K562 (cell line): Measurements from ENCODE around the gene AMOTL1. TPM values are rescaled to one million over a fixed set of nuclear protein-coding genes. Genes with fewer than 3 reads are reported as not detected.

Experiments
- ATAC-seq: fragments of 200-7000 bp; cut with Tn5 transposase; 3 replicates; pipeline ENCODE4 v1.9.1; 2020; ENCODE audit warnings: moderate library complexity
- BruUV-seq: library from RNA; stranded (reverse); fragments of 400-500 nt; replicated peaks from 2 replicates; lab custom pipeline; 2021; lab: Mats Ljungman, UMichigan
- CTCF ChIA-PET: fragments of 300-600 bp; formaldehyde crosslinking; extraction: SDS; loops from one replicate; lab custom pipeline; 2021; ENCODE audit warnings: low intra/inter-chr PET ratio; lab: Yijun Ruan, JAX
- POLR2A ChIA-PET: fragments of 300-600, 350-650 bp; sonication (Branson Sonifier 250); formaldehyde crosslinking; extraction: SDS; loops from one replicate; lab custom pipeline; 2021; ENCODE audit warnings: antibody characterized with exemption, inconsistent platforms; lab: Yijun Ruan, JAX
- DNase-seq, 4 experiments: peaks; one replicate each; pipeline versions ENCODE4 v3.0.0 to v3.0.0-alpha.2; 2011 to 2018; ENCODE audit warnings: low spot score in 3 of 4, mixed read lengths in 3 of 4; ENCODE audit errors: extremely low read depth in 1 of 4
- FAIRE-seq: peaks from 2 replicates; lab custom pipeline; 2011; peaks lifted over from hg19 to GRCh38; lab: Jason Lieb, UNC
- H2AFZ ChIP-seq: 2 replicates; pipeline ENCODE4 v1.6.0; 2011; ENCODE audit warnings: low read depth, low read length, control low read depth, inconsistent platforms
- H3K27ac ChIP-seq: fragments of 200-600 bp; 3 replicates; pipeline ENCODE4 v1.8.0; 2011; ENCODE audit warnings: low read depth, mild to moderate bottlenecking, control low read depth, inconsistent platforms, low read length, moderate library complexity, mixed read lengths; ENCODE audit errors: extremely low read depth
- H3K27me3 ChIP-seq, 2 experiments: fragments of 300-600 bp in 1 of 2; 2 replicates in 1 of 2; 3 replicates in 1 of 2; pipeline versions ENCODE4 v1.6.0 to v1.8.0; 2011; ENCODE audit warnings: inconsistent platforms in 2 of 2, low read length in 2 of 2, mild to moderate bottlenecking in 1 of 2, mixed read lengths in 1 of 2, moderate library complexity in 1 of 2; ENCODE audit not compliant: control insufficient read depth in 2 of 2, insufficient read depth in 2 of 2
- H3K36me3 ChIP-seq: fragments of 300-600 bp; 3 replicates; pipeline ENCODE4 v1.8.0; 2011; ENCODE audit warnings: mild to moderate bottlenecking, low read length, inconsistent platforms; ENCODE audit not compliant: control insufficient read depth, insufficient read depth
- H3K4me1 ChIP-seq, 2 experiments: fragments of 200-600 bp in 1 of 2; replicated peaks in 1 of 2; 2 replicates in 1 of 2; 3 replicates in 1 of 2; pipeline versions ENCODE4 v1.5.1 to v1.8.0; 2011; ENCODE audit warnings: inconsistent platforms in 2 of 2, low read length in 2 of 2, mild to moderate bottlenecking in 1 of 2, mixed read lengths in 1 of 2, moderate library complexity in 1 of 2; ENCODE audit not compliant: control insufficient read depth in 2 of 2, insufficient read depth in 2 of 2
- H3K4me2 ChIP-seq: 2 replicates; pipeline ENCODE4 v1.6.1; 2011; ENCODE audit warnings: low read length, control low read depth, inconsistent platforms, mixed read lengths; ENCODE audit not compliant: insufficient read depth
- H3K4me3 ChIP-seq: fragments of 200-600 bp; sonication (generic), shearing (Covaris generic); 2 replicates; pipeline ENCODE4 v1.5.1; 2016; ENCODE audit warnings: control low read depth, inconsistent platforms
- H3K79me2 ChIP-seq: fragments of 200-600 bp; 3 replicates; pipeline ENCODE4 v1.8.0; 2011; ENCODE audit warnings: low read length, inconsistent platforms; ENCODE audit not compliant: control insufficient read depth, insufficient read depth
- H3K9ac ChIP-seq, 2 experiments: 2 replicates each; pipeline versions ENCODE4 v1.6.0 to v1.6.1; 2011; ENCODE audit warnings: low read depth in 2 of 2, low read length in 2 of 2, control low read depth in 1 of 2, inconsistent platforms in 1 of 2, mild to moderate bottlenecking in 1 of 2, mixed read lengths in 1 of 2; ENCODE audit not compliant: insufficient read depth in 1 of 2
- H3K9me1 ChIP-seq: one replicate; pipeline ENCODE4 v1.6.0; 2011; ENCODE audit warnings: inconsistent platforms, mild to moderate bottlenecking, low read length, moderate library complexity; ENCODE audit not compliant: control insufficient read depth, insufficient read depth
- H3K9me3 ChIP-seq: replicated peaks from 2 replicates; pipeline ENCODE4 v1.5.1; 2011; ENCODE audit warnings: low read depth, low read length, inconsistent platforms; ENCODE audit not compliant: control insufficient read depth, insufficient read depth
- H4K20me1 ChIP-seq: replicated peaks from 2 replicates; pipeline ENCODE4 v1.6.1; 2011; ENCODE audit warnings: low read length, inconsistent platforms, mixed read lengths; ENCODE audit not compliant: control insufficient read depth, insufficient read depth
- BHLHE40 ChIP-seq: IDR thresholded peaks from 2 replicates; pipeline ENCODE4 v1.6.1; 2011; ENCODE audit warnings: low read length, improper control_type of control experiment
- ETV1 ChIP-seq: fragments of 450-650 bp; conservative IDR thresholded peaks from 2 replicates; pipeline ENCODE4 v1.6.1; 2016; ENCODE audit warnings: missing genetic modification characterization, control low read depth, low read depth, missing compliant biosample characterization
- FUS ChIP-seq: fragments of 200-400 bp; formaldehyde crosslinking; optimal IDR thresholded peaks from 2 replicates; pipeline ENCODE3; 2017; ENCODE audit warnings: low read depth, low read length
- MBD2 ChIP-seq: sonication (generic); IDR thresholded peaks from 2 replicates; pipeline ENCODE4 v1.6.1; 2016; ENCODE audit warnings: low read depth, borderline replicate concordance
- MEF2D ChIP-seq: conservative IDR thresholded peaks from 2 replicates; pipeline ENCODE4 v1.6.1; 2016; ENCODE audit warnings: low read depth, missing genetic modification characterization, missing compliant biosample characterization
- NFRKB ChIP-seq: fragments of 450-650 bp; IDR thresholded peaks from 2 replicates; pipeline ENCODE4 v1.6.1; 2016; ENCODE audit warnings: low read depth
- RBM34 ChIP-seq: fragments of 200-400 bp; formaldehyde crosslinking; IDR thresholded peaks from 2 replicates; pipeline ENCODE4 v1.6.1; 2018; ENCODE audit warnings: low read length, borderline replicate concordance; ENCODE audit not compliant: insufficient read depth
- SMARCC2 ChIP-seq: fragments of 450-650 bp; IDR thresholded peaks from 2 replicates; pipeline ENCODE4 v1.6.1; 2017; ENCODE audit warnings: antibody characterized with exemption, moderate library complexity, mild to moderate bottlenecking, low read depth
- TEAD1 ChIP-seq, 2 experiments: fragments of 450-650 bp in 1 of 2; sonication (generic) in 1 of 2; formaldehyde crosslinking; IDR thresholded peaks; 2 replicates each; pipeline versions ENCODE4 v1.4.0 to v1.8.0; 2020 to 2022; ENCODE audit warnings: mild to moderate bottlenecking in 2 of 2, missing genetic modification reagents in 1 of 2
- ZNF184 ChIP-seq: sonication (generic); formaldehyde crosslinking; IDR thresholded peaks from 2 replicates; pipeline ENCODE4 v1.5.0; 2020; ENCODE audit warnings: missing genetic modification reagents
- ZNF75A ChIP-seq: fragments of 450-650 bp; formaldehyde crosslinking; IDR thresholded peaks from 2 replicates; pipeline ENCODE4 v1.4.0; 2020; ENCODE audit warnings: mild to moderate bottlenecking
- WGBS: fragments of 100-300 bp; shearing (Covaris generic); methylation state at CpG from one replicate; pipeline ENCODE4 v1.1.6; 2016; ENCODE audit warnings: low coverage, mixed read lengths; ENCODE audit not compliant: insufficient coverage; ENCODE audit errors: missing lambda C conversion rate; 5-methylcytosine and 5-hydroxymethylcytosine counted together
- in situ Hi-C: fragments of 300-500 bp; cut with MboI; formaldehyde crosslinking; loops from 4 replicates; pipeline ENCODE4 v1.15.0; 2018; ENCODE audit warnings: inconsistent platforms, mixed read lengths
- intact Hi-C: fragments of 100-400 bp; cut with micrococcal nuclease; formaldehyde crosslinking; loops from 2 replicates; pipeline ENCODE4 v1.14.2; 2022
- polyA plus RNA-seq, 8 experiments: library from polyadenylated mRNA; depleted of rRNA in 4 of 8; stranded (reverse) in 5 of 8; unstranded in 3 of 8; fragments of >200 nt; fragmentation: Nextera tagmentation in 2 of 8; fragmentation: Illumina TruSeq in 1 of 8; extraction: Ambion mirVana in 2 of 8; extraction: Trizol in 1 of 8; gene quantifications; 2 replicates each; pipeline versions ENCODE4 v1.2.1 to v1.2.3, GENCODE V29; 2011 to 2014; ENCODE audit warnings: inconsistent platforms in 1 of 8, missing spikeins in 1 of 8
- total RNA-seq, 7 experiments: library from RNA; depleted of rRNA in 6 of 7; stranded (reverse); fragments of >200 nt in 6 of 7; fragmentation: Illumina TruSeq in 2 of 7; extraction: Trizol in 2 of 7; gene quantifications; 2 replicates each; pipeline versions ENCODE4 v1.2.1 to v1.2.3, GENCODE V29; 2011 to 2021; ENCODE audit warnings: low replicate concordance in 1 of 7
- TF ChIP-seq, protein P1 (sequence below), 2 experiments: IDR thresholded peaks; 2 replicates each; pipeline ENCODE4 v1.6.1; 2011; ENCODE audit warnings: borderline replicate concordance in 1 of 2, control low read depth in 1 of 2, low read depth in 1 of 2, low read length in 1 of 2, mild to moderate bottlenecking in 1 of 2, mixed read lengths in 1 of 2, moderate library complexity in 1 of 2; ENCODE audit not compliant: insufficient read depth in 1 of 2, insufficient read length in 1 of 2, poor library complexity in 1 of 2, severe bottlenecking in 1 of 2; ENCODE audit errors: extremely low read depth in 1 of 2

Gene AMOTL1
- total and polyA plus RNA-seq, 9 of the 15 experiments (the other 6 are each of a cell fraction or from before 2014, with no cell fraction given) = 4.0 to 35.4 (median 14.0) TPM

- Histone ChIP-seq H3K27me3 (0 out of 5 replicates have a peak, but pooled peaks cover 0 to 4% of the 10 kb centered on the region in 2 experiments), H4K20me1 (no peaks in the 10 kb centered on the region), H3K4me2 (no peak overlapping the region), H3K4me3 (no peak overlapping the region), H2AFZ (no peak overlapping the region), H3K36me3 (peaks cover 46% of the 10 kb centered on the region), H3K4me1 (peaks cover 0 to 1% of the 10 kb centered on the region in 2 experiments; a peak in 2 of 5 replicates), H3K9ac (no peak overlapping the region), H3K9me1 (no peaks in the 10 kb centered on the region), H3K27ac (no peak overlapping the region), H3K79me2 (peaks cover 28% of the 10 kb centered on the region; the same call in 2 of the 3 replicates), H3K9me3 (no peaks in the 10 kb centered on the region)
- ChIA-PET CTCF (no interaction called here), POLR2A (interaction anchor here (0.6 kb wide), 1 partner anchor 45 kb away, joined by 3 read pairs; no protein-coding TSS in a partner anchor)
- WGBS = 37% methylated on average over 4 of the region's 4 CpGs
- ATAC-seq (no peak), DNase-seq (no peak), FAIRE-seq (no peak)
- no TSS peak for BruUV-seq
- intact Hi-C loops (no loop called here), in situ Hi-C loops (no loop called here)
- TF ChIP-seq ZNF75A (CRISPR knock-in tag) (no peak), RBM34 (no peak), NFRKB (no peak), BHLHE40 (no peak), ZNF184 (CRISPR knock-in tag) (no peak)
Measured at GRCh38 chr11:94801866-94802460, 33.8 kb downstream of the AMOTL1 start.

GRCh38 chr11:94802501-94802900 is 34.3 kb downstream of the AMOTL1 start:
- no peak for ATAC-seq
- no peaks in the 10 kb centered on the region for H3K9me3 ChIP-seq
- no peak for DNase-seq
- WGBS = 48% methylated on average over 5 of the region's 5 CpGs
- H3K27ac ChIP-seq = no peak overlapping the region
- CTCF ChIA-PET = no interaction called here
- peaks cover 43% of the 10 kb centered on the region for H3K36me3 ChIP-seq
- no peak overlapping the region for H3K4me3 ChIP-seq
- no peaks in the 10 kb centered on the region; a peak in 2 of 5 replicates for H3K4me1 ChIP-seq
- in situ Hi-C loops (no loop called here), intact Hi-C loops (no loop called here)
- H3K4me2 ChIP-seq = no peak overlapping the region
- H2AFZ ChIP-seq = no peak overlapping the region
- no peaks in the 10 kb centered on the region for H4K20me1 ChIP-seq
- no peak for FAIRE-seq
- POLR2A ChIA-PET = interaction anchor here (0.6 to 1.4 kb wide), 3 partner anchors 8 to 45 kb away, joined by 3 to 5 read pairs (median 4); no protein-coding TSS in a partner anchor
- no peak overlapping the region for H3K9ac ChIP-seq
- 0 out of 5 replicates have a peak, but pooled peaks cover 0 to 4% of the 10 kb centered on the region in 2 experiments for H3K27me3 ChIP-seq
- peaks cover 23% of the 10 kb centered on the region; the same call in 2 of the 3 replicates for H3K79me2 ChIP-seq
- H3K9me1 ChIP-seq = no peaks in the 10 kb centered on the region
- no TSS peak for BruUV-seq
- no peak for TF ChIP-seq FUS
- no peak for TF ChIP-seq MBD2
- no peak for TF ChIP-seq ETV1
- TF ChIP-seq, protein P1, sequence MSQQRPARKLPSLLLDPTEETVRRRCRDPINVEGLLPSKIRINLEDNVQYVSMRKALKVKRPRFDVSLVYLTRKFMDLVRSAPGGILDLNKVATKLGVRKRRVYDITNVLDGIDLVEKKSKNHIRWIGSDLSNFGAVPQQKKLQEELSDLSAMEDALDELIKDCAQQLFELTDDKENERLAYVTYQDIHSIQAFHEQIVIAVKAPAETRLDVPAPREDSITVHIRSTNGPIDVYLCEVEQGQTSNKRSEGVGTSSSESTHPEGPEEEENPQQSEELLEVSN (IDR thresholded peaks at IDR 0.05; ENCODE audit: borderline replicate concordance in 1 of 2, extremely low read depth in 1 of 2, insufficient read depth in 1 of 2, insufficient read length in 1 of 2, low read depth in 1 of 2, low read length in 1 of 2, poor library complexity in 1 of 2, severe bottlenecking in 1 of 2) = no peak
- TF ChIP-seq MEF2D (tag) = no peak
- TF ChIP-seq TEAD1 (CRISPR knock-in tag; IDR thresholded peaks at IDR 0.05) = no peak
- no peak for TF ChIP-seq SMARCC2
